Umbilical cord (tissue), 2 donors: ENCODE results near the gene FCER1G. TPM values are rescaled to one million over a fixed set of nuclear protein-coding genes. Genes with fewer than 3 reads are reported as not detected.
"Not testable (repeated sequence)": the region's sequence is repeated elsewhere in the genome, so short reads cannot be mapped to it uniquely, and the experiment has no call there.

Experiments
- DNase-seq: peaks from one replicate; pipeline ENCODE4 v3.0.0-alpha.2; 2015; ENCODE audit warnings: low spot score
- total RNA-seq: library from RNA; depleted of rRNA; stranded (reverse); fragments of >200 nt; gene quantifications from one replicate; pipeline ENCODE4 v1.2.3, GENCODE V29; 2014; ENCODE audit warnings: low replicate concordance; ENCODE audit not compliant: insufficient read depth

Gene FCER1G
- total RNA-seq, 1 donor from 2014 or later, result 52.5 TPM

GRCh38 chr1:161206411-161207140 lies 8.5 kb upstream of the FCER1G start:
- no peak for DNase-seq

GRCh38 chr1:161207173-161207572 lies 7.9 kb upstream of the FCER1G start:
- DNase-seq, result no peak

GRCh38 chr1:161209790-161210409 lies 5.2 kb upstream of the FCER1G start:
- DNase-seq, result peak; percentile 69

GRCh38 chr1:161214369-161214768 lies 726 bp upstream of the FCER1G start:
- DNase-seq, result no peak

GRCh38 chr1:161216945-161217712 lies 2.0 kb downstream of the FCER1G start:
- peak; percentile 19 for DNase-seq

GRCh38 chr1:161217831-161218230 lies 2.7 kb downstream of the FCER1G start:
- no peak for DNase-seq

- no peak for DNase-seq
These were observed 3.4 kb downstream of the FCER1G start for GRCh38 chr1:161218301-161219077.

GRCh38 chr1:161219078-161219892 lies 4.2 kb downstream of the FCER1G start:
- DNase-seq, result no peak

- no peak for DNase-seq
These were observed 4.9 kb downstream of the FCER1G start for GRCh38 chr1:161220002-161220401.

- DNase-seq, result no peak
These were observed 7.3 kb downstream of the FCER1G start for GRCh38 chr1:161222175-161223019.

GRCh38 chr1:161223805-161224694 lies 9.0 kb downstream of the FCER1G start:
- no peak for DNase-seq

GRCh38 chr1:161224695-161225087 lies 9.6 kb downstream of the FCER1G start:
- DNase-seq, result not testable (repeated sequence)

- peak; percentile 17 for DNase-seq
These were observed 10.1 kb downstream of the FCER1G start for GRCh38 chr1:161225178-161225533.

- DNase-seq, result peak; percentile 99
These were observed 10.6 kb downstream of the FCER1G start, which contains the start of gene TOMM40L for GRCh38 chr1:161225534-161226319. Gene TOMM40L, plus strand, starts transcription at chr1:161226060. Its CDS starts 430 bp downstream, at chr1:161226490.

- no peak for DNase-seq
These were observed 11.2 kb downstream of the FCER1G start for GRCh38 chr1:161226320-161226711.

GRCh38 chr1:161226759-161227158 lies 11.7 kb downstream of the FCER1G start:
- DNase-seq, result no peak

- peak; percentile 79 for DNase-seq
These were observed 12.2 kb downstream of the FCER1G start for GRCh38 chr1:161227196-161227871.
